GM12874 (cell line): ENCODE results near the gene GPR158.

Source experiments
- TF ChIP-seq, protein P1 (sequence below): IDR thresholded peaks from 2 replicates; pipeline ENCODE4 v1.5.1; 2011; ENCODE audit warnings: low read depth, mild to moderate bottlenecking, control low read depth, low read length, moderate library complexity; ENCODE audit not compliant: insufficient read depth

GPR158 gene

DNA sequence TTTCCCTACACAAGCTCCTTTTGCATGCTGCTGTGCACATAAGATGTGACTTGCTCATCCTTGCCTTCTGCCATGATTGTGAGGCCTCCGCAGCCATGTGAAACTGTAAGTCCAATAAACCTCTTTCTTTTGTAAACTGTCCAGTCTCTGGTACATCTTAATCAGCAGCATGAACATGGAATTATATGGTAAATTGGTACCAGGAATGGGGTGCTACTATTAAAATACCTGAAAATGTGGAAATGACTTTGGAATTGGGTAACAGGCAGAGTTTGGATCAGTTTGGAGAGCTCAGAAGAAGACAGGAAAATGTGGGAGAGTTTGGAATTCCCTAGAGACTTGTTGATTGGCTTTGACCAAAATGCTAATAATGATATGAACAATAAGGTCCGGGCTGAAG, 181.8 kb downstream of the GPR158 start:
- TF ChIP-seq, protein P1, sequence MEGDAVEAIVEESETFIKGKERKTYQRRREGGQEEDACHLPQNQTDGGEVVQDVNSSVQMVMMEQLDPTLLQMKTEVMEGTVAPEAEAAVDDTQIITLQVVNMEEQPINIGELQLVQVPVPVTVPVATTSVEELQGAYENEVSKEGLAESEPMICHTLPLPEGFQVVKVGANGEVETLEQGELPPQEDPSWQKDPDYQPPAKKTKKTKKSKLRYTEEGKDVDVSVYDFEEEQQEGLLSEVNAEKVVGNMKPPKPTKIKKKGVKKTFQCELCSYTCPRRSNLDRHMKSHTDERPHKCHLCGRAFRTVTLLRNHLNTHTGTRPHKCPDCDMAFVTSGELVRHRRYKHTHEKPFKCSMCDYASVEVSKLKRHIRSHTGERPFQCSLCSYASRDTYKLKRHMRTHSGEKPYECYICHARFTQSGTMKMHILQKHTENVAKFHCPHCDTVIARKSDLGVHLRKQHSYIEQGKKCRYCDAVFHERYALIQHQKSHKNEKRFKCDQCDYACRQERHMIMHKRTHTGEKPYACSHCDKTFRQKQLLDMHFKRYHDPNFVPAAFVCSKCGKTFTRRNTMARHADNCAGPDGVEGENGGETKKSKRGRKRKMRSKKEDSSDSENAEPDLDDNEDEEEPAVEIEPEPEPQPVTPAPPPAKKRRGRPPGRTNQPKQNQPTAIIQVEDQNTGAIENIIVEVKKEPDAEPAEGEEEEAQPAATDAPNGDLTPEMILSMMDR: no peak

DNA sequence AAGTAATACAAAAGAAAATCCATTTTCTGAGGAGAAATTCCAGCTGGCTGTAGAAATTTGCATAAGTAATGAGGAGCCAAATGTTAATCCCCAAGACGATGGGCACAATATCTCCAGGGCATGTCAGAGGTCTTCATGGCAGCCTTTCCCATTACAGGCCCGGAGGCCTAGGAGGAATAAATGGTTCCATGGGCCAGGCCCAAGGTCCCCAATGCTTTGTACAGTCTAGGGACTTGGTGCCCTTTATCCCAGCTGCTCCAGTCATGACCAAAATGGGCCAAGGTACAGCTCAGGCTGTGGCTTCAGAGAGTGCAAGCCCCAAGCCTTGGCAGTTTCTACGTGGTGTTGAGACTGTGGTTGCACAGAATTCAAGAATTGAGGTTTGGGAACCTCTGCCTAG, 182.5 kb downstream of the GPR158 start:
- TF ChIP-seq, protein P1: no peak

- TF ChIP-seq, protein P1: no peak
Observed at GRCh38 chr10:25382029-25382810, 207.4 kb downstream of the GPR158 start.

DNA sequence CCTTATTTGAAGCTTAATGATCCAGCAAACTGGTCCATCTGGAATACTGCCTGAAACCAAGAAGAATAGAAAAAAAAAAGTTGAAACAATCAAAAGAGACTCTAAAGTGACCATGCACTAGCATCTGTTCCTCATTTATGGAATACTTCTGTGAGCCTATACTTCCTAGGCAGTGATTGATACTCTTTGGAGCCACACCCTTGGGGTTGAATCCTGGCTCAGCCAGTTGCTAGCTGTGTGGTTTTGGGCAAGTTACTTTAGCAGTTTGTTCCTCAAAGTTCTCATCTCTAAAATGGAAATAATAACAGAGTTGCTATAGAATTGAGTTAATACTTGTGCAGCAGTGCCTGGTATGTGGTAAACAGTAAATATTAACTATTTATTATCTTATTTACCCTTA, 208.9 kb downstream of the GPR158 start:
- TF ChIP-seq, protein P1: no peak

GRCh38 chr10:25384618-25385017, 209.8 kb downstream of the GPR158 start:
- TF ChIP-seq, protein P1: no peak

GRCh38 chr10:25388188-25388861, 213.5 kb downstream of the GPR158 start:
- TF ChIP-seq, protein P1: no peak

DNA sequence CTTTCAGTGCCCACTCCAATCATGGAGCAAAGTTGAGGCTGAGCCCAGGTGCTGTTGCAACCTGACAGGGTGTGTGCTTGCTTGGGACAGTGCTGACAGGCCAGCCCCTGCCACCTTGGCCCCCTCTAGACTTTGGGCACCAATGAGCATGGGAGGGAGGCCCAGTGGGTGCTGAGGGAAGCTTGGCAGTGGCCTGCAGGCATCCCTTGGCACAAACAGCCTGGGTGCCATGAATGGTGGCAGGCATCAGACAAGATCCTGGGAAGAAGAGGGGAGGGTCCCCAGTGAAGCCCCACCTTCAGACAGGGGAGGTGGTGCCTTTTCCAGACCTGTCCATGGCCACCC, 214.0 kb downstream of the GPR158 start:
- TF ChIP-seq, protein P1: no peak
